Kidney tubule cell (primary cell): Measurements from ENCODE around the gene PTPRU.
A peak's percentile ranks its signal among the peaks of the same experiment; 100 is the strongest.

Source experiments
- DNase-seq: peaks from one replicate; pipeline ENCODE4 v3.0.0-alpha.2; 2018; ENCODE audit warnings: low spot score

Gene PTPRU

DNA sequence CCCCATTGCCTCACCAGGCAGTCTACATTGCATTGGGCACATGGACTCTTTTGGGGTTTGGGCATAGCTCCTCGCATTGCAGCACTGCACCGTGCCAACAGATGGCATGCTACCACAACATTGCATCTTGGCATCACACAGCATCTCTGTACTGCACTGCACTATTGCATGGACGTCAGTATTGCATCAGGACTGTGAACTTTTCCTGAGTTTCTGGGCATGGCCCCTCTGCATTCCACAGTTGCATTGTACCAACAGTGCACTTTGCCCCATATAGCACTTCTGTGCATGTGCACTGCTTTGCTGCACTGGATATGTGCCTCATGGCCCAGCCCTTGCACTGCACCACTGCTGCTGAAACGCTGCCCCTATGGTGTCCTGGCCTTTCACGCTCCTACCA, 9.6 kb downstream of the PTPRU start:
- peak; percentile 29 for DNase-seq

DNA sequence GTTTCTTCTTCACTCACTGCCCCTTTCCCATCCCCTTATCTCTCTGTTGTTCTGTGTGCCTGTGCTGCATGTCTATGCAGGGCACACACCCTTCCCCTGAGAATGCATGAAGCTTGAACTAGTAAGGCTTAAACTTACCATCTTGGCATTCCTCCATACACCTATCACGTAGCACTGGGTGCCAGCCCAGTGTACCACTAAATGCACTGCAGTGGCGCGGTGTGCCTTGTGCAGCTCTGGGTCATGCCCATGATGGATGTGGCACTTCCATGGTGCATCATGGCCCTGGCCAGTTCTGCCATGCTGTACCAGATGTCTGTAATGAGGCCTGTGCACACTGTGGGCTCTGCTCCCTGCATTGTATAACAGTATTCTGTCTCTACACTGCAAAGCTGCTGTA, 10.7 kb downstream of the PTPRU start:
- DNase-seq, result no peak

DNA sequence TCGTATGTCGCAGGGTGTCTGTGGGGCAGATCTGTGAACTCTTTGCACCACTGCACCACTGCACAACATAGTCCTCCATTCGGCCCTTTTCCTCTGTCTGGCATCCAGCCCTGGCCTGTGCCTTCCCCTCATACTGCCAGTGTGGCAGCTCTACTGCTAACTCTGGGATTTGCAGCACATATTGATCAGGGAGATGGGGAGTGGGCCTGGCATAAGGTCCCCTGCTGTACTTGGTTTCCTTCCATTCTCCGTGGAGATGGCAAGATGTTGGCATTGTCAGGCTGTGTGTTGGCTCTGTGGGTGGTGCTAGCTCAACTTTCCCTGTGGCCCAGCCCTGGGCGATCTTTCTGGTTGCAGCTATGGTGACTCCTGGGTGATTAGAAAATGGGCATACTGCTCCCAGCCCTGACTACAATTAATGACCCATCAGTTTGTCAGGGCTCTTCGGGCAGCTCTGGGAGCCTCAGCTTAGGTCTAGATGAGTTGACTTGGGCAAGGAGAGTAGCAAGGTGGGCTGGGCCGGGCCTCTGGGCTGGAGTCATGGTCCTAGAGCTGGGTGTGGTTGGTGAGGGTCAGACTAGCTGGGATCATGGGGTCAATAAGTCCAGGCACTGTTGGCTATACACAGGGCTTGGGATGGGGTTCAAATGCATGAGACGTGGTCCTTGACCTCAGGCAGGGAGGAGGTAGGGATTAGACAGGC, 11.4 kb downstream of the PTPRU start:
- DNase-seq, result no peak

DNA sequence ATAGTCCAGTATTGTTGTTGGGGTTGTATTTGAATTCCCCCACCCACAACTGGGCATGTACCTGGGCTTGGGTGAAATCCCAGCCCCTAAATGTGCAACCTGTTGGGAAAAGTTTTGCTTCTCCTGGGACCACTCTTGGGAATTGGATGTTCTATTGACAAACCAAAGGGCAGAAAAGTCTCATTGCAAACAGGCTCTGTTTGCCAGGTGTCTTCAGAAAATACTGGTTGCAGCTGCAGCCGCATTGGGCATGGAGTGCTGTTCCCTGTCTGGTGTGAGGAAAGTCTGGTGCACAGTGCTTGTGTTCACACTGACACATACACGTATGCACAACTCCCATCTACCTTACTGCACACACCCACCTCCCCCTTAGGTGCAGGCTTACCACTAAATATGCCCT, 12.1 kb downstream of the PTPRU start:
- no peak for DNase-seq

DNA sequence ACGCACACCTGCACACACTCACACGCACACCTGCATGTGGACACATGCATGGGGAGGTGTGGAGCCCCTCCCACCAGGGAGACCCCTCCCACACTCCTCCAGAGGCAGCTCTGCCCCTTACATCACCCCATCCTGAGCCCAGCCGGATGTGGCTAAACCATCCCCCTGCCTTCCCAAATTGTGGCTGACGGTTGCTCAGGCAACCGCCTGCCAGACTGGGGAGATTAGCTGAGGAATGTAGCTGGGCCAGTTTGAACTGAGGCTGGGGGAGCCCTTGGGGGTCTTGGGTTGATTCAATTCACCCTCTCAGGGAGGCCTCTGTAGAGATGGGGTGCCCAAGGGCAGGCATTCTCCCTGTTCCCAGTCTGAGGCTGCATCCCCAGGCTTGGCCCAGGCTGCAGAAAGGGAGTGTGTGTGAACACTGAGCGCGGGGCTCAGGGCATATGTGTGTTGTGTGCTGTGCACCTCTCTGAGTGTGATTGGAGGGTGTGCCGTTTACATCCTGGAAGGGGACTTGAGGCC, 12.9 kb downstream of the PTPRU start:
- peak; percentile 23 for DNase-seq

DNA sequence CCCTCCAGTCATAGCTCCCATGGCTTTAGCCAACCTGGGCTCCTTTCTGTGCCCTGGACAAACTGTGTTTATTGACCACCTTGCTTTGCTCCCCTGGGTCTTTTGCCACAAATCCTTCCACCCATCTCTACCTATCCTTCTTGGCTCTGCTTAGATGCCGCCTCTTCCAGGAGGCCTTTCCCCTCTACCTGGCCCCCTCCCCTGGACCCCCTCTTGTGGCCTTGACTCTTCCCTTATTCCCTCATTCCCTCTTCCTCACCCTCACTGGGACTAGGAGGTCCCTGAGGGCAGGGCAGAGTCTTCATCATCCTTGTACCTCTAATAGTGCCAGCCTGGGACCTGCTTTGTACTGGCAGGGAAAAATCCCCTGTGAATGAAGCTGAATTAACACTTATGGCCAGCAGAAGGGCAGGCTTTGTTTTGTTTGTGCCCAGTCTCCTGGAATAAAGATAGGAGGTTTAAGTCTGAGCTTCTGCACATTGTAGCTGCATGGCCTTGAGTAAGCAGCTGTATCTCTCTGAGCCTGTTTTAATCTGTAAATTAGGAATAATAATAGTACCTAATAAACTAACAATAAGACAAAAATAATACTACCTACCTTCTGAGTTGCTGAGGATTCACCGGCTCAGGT, 13.7 kb downstream of the PTPRU start:
- no peak for DNase-seq

DNA sequence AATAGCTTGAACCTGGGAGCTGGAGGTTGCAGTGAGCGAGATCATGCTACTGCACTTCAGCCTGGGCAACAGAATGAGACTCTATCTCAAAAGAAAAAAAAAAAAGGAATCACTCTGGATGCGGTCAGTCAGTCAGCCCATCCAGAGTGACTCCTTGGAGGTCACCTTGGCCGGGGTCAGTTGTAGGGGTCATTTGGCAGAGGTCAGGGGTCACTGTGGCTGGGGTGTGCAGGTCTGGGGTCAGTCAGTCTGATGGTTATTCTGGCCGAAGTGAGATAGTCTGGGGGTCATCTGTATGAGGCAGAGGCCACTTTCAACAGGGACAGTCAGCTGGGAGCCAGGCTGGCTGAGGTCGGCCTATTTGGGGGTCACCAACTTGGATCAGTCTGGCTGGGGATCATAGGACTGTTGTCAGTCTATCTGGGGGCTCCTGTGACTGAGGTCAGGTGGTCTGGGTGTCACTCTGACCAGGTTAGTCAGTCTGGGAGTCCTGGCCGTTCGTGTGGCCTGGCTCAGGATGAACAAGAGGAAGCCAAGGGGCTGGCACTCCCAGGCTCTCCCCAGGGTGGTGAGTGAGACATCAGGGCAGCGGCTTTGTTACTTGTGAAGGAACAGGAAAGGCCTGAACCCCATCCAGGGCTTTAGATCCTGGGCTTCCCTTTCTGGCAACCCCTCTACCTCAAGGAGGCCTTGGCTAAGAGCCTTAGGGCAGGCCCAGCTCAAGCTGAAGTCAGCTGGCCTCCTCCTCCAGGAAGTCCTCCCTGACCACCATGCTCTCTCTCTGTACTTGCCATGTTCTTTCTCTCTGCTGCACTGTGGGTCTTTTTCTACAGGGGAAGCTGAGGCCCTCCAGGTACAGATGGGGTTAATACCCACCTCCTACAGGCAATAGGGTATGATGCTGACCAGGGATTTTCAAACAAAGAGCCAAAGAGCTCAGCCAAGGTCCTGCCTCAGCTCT, 15.1 kb downstream of the PTPRU start:
- no peak for DNase-seq

DNA sequence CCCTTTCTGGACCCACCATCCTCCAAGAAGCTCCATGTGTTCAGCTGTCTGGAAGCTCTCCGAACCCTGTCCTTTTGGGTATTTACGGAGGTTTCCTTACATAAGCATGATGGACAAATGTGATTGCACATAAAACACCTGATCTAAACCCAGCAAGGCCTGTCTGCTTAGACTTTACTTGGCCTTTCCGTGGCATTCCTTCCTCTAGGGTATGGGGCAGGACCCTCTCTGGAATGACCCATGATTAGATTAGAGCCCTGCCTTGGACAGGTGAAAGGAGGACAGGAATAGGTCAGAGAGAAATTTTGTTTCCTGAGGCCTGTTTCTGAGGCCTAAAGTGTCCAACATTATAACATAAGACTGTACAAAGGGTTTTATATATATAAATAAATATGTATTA, 16.9 kb downstream of the PTPRU start:
- no peak for DNase-seq

DNA sequence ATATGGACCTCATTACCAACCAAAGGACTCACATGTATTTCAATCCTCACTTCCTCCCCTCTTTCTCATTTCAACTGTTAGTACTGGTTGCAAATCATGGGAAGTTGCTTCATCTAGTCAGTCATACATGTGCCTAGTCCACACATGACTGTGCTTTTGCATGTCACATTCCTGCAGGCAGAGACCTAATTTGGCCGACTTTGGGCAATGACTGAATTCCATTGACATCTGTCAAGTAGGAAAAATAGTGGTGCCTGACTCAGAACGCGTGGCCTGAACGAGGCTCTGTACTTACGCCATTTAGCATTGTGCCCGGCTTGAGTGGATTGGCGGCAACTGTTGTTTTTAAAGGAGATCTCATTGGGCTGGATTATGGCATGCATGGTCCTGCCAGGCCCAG, 18.0 kb downstream of the PTPRU start:
- no peak for DNase-seq

DNA sequence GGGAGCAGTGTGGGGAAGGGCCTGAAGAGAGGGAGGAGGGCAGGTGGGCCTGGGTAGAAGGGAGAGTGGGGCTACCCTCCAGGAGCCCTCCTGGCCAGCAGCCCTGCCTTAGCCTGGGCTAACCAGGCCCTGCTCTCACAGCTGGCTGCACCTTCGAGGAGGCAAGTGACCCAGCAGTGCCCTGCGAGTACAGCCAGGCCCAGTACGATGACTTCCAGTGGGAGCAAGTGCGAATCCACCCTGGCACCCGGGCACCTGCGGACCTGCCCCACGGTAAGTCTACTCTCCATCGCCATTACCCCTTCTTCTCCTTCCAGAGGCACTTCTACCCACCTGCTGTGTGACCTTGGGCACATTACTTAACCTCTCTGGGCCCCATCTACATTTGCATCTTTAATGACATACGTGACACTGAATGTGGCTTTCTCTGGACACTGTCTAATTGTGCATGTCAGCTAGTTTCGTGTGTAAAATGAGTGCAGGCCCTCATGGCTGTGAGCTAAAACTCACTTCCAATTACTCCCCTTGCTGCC, 18.9 kb downstream of the PTPRU start:
- no peak for DNase-seq

DNA sequence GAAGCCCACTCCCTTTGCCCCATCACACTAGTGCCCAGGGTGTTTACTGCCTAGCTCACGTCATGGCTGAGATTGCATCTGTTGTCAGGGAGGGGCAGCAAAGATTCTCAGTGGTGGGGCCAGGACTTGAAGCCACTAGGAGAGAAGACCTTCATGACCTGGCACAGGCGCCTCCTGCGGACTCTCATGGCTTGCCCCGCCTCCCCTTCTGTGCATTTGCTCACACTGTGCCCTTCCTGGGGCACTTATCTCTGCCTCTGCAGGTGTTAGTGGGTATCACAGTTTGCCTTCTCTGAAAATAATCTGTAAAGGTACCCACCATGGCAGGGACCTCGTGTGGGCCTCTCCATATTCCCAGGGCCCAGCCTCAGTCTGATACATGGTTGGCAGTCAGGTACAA, 20.1 kb downstream of the PTPRU start:
- no peak for DNase-seq

DNA sequence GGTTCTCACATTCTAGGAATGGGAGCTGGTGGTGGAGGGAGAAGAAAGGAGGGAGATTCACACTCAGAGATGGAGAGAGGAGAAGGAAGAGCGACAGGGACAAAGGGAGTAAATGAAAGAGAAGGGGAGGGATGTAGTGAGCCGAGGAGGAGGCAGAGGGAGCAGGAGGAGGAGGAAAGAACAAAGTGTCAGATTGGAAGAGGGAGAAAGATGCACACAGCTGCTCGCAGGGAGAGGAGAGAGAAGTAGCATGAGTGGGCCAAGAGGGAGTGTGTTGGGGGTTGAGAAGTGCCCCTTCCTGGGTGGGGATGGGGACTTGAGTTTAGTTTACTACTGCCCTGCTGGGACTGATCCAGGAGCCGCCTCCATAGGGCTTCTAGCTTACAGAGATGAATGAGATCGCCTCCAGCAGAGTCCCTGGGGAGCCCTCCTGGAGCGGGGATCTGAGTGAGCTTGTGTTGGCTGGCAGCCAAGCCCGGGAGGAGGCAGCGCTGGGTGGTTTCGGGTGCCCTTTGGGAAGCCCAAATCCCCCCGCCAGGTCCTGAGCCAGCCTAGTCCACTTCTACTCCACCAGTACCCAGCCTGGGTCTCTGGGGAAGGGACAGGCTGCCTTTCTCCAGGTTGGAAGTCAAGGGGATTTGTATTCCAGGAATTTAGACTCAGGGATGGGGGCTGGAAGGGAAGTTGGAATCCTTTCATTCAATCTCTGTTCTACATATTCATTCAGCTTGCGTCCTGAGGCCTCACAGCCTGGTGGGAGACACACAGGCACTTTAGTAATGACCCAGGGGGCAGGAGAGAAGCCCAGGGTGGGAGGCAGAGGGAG, 20.9 kb downstream of the PTPRU start:
- no peak for DNase-seq

DNA sequence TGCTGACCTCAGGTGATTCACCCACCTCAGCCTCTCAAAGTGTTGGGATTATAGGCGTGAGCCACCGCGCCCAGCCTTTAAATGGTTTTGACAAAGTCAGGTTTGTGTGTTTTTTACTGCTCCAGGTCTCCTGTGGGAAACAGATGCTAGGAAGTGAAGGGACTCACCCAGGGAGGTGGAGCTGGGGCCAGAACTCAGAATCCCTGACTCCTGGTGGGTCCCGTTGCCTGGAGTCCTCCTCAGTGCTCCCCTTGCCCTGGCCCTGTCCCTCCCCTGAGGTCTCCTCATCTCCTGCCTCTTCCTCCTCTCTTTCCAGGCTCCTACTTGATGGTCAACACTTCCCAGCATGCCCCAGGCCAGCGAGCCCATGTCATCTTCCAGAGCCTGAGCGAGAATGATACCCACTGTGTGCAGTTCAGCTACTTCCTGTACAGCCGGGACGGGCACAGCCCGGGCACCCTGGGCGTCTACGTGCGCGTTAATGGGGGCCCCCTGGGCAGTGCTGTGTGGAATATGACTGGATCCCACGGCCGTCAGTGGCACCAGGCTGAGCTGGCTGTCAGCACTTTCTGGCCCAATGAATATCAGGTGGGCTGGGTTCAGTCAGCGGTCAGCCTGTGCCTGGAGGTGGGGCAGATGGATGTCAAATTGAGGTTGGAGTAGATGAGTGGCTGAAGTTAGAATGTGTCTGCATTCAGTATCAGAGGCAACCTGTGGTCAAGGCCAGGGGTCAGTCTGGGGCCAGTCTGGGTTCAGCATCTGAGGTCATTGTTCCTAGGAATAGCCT, 22.1 kb downstream of the PTPRU start:
- no peak for DNase-seq

DNA sequence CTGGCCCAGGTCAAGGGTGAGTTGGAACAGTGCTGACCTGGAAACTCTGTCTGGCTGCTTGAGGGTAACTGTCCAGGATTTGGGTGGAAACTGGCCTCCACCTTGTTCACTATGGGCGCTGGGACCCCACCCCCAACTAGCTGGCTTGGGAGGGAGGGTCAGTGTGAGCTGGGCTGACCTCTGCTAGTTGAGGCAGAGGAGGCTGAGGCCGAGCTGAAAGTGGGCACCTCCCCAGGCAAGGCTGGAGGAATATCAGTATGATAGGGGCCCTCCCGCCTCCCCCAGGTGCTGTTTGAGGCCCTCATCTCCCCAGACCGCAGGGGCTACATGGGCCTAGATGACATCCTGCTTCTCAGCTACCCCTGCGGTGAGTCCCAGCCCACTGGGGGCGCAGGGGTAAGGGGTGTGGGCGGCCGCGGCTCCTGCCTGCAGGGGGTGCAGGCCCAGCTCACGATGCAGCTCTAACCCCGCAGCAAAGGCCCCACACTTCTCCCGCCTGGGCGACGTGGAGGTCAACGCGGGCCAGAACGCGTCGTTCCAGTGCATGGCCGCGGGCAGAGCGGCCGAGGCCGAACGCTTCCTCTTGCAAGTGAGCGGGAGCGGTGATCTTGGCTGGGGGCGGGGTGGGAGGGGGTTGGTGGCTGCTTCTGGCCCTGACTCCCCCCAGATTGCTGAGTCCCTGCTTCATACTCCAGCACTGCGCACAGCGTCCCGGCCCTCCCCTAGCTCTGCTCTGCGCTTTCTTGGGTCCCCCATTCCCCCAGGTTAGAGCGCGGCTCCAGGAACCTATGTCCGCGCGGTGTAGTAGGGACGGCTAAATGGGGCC, 22.9 kb downstream of the PTPRU start:
- DNase-seq, result no peak

DNA sequence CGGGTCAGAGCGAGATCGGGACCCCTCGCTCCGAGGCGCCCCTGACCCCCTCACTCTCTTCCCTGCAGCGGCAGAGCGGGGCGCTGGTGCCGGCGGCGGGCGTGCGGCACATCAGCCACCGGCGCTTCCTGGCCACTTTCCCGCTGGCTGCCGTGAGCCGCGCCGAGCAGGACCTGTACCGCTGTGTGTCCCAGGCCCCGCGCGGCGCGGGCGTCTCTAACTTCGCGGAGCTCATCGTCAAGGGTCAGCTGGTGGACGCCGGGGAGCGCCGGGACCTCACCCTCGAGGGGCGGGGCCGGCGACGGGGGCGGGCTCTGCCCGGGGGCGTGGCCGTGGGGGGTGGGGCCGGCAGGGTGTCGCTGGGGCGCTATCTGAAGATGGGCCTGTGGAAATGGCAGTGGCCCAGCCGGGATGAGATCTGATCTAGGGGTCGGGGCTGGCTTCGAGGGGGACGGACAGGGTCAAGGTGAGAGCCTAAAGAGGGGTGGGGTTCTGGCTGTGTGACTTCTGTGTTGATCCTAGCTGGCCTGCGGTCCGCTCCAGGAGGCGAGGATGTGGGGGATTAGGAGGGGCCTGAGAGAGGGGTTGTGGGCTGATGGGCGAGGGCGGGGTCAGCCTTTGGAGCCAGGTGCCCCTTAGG, 23.6 kb downstream of the PTPRU start:
- peak; percentile 44 for DNase-seq

DNA sequence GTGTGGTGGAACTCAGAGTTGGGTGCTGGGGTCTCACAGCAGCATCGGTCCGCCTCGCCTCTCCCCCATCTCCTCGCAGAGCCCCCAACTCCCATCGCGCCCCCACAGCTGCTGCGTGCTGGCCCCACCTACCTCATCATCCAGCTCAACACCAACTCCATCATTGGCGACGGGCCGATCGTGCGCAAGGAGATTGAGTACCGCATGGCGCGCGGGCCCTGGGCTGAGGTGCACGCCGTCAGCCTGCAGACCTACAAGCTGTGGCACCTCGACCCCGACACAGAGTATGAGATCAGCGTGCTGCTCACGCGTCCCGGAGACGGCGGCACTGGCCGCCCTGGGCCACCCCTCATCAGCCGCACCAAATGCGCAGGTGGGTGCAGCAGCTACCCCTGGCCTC, 24.2 kb downstream of the PTPRU start:
- DNase-seq, result no peak

DNA sequence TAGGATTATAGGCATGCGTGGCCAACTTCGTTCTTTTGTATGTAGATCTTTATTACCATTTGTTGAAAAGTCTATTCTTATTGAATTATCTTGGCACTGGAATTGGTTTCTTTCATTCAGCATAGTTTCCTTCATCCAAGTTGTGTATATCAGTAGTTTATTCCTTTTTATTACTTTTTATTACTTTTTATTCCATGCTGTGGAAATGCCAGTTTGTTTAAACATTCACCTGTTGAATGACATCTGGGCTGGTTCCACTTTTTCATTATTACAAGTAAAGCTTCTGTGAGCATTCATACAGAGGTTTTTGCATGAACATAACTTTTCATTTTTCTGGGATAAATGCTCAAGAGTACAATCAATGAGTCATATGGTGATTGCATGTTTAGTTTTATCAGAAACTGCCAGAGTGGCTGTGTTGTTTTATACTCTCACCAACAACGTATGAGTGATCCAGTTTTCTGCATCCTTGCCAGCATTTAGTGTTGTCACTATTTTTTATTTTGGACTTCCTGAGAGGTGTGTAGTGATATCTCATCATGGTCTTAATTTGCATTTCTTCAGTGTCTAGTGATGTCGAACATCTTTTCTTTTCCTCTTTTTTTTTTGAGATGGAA, 28.6 kb downstream of the PTPRU start:
- DNase-seq, result no peak

DNA sequence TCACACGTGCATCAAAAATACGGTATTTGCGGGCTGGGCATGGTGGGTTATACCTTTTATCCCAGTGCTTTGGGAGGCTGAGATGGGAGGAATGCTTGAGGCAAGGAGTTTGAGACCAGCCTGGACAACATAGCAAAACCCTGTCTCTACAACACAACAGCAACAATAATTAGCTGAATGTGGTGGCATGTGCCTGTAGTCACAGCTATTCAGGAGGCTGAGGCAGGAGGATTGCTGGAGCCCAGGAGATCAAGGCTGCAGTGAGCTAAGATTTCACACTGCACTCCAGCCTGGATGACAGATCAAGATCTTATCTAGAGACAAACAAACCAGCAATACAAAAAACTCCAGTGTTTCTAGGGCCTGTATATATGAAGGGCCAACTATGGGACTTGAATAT, 30.6 kb downstream of the PTPRU start:
- no peak for DNase-seq
